ENCODE results near the gene RPA1. TPM values are rescaled to one million over a fixed set of nuclear protein-coding genes. Genes with fewer than 3 reads are reported as not detected.

The RPA1 gene
- total and polyA plus RNA-seq, 7 experiments from 2014 or later, result 57.8 to 264 (median 85.2) TPM

- Mint-ChIP-seq H3K4me1 (peaks cover 36 to 79% (median 63%) of the 10 kb centered on the region in 7 donors), H3K27me3 (no peaks in the 10 kb centered on the region), H3K9me3 (peaks cover 0 to 2% (median 0%) of the 10 kb centered on the region in 11 donors), H3K36me3 (peaks cover 3 to 29% (median 14%) of the 10 kb centered on the region in 5 donors), H3K4me3 (peak overlapping the region; percentile 89 to 100 (median 98)), H3K27ac (peak overlapping the region; percentile 89 to 99 (median 95))
- H3K4me3 ChIP-seq (ENCODE audit: low read length), result peak overlapping the region; percentile 82
- intact Hi-C loops (cut with micrococcal nuclease), result loop anchor here (1.0 to 5.0 kb wide), 5 partner anchors 40 to 202 kb away; partner anchors contain the start of gene DPH1 (in 1 of the 2)
- H3K9me3 ChIP-seq (ENCODE audit: control insufficient read depth in 2 of 3, low read length in 3 of 3), result no peaks in the 10 kb centered on the region
- peak overlapping the region; percentile 86 for H3K27ac ChIP-seq (ENCODE audit: low read depth, low read length)
- CTCF ChIA-PET, result interaction anchor here (1.5 kb wide), 1 partner anchor 109 kb away, joined by 7 read pairs; no protein-coding TSS in a partner anchor
- POLR2A ChIA-PET, result interaction anchor here (0.9 to 2.2 kb wide), 6 partner anchors 59 to 181 kb away, joined by 3 to 8 read pairs (median 4); partner anchors contain the start of genes PRPF8 and RILP
- H3K4me1 ChIP-seq (ENCODE audit: control insufficient read depth in 2 of 2, insufficient read depth in 2 of 2, low read length in 2 of 2), result peaks cover 17 to 28% of the 10 kb centered on the region in 2 donors
- ATAC-seq (peak; percentile 3), DNase-seq (peak in 6 of 9 donors; percentile 25 to 35 (median 29))
- no peaks in the 10 kb centered on the region for H3K27me3 ChIP-seq (ENCODE audit: control insufficient read depth in 2 of 2, insufficient read depth in 2 of 2, low read length in 2 of 2)
- H3K36me3 ChIP-seq (ENCODE audit: control insufficient read depth in 2 of 3, insufficient read depth in 3 of 3, low read length in 3 of 3), result peaks cover 0 to 13% (median 2%) of the 10 kb centered on the region in 3 experiments
Measured at GRCh38 chr17:1830288-1830687, 483 bp downstream of the RPA1 start.

GRCh38 chr17:1834380-1835149, 4.8 kb downstream of the RPA1 start:
- H3K9me3 ChIP-seq (ENCODE audit: control insufficient read depth in 2 of 3, low read length in 3 of 3), result no peaks in the 10 kb centered on the region
- H3K27ac Mint-ChIP-seq, result peak overlapping the region in 6 of 9 donors; percentile 26 to 72 (median 44)
- DNase-seq (peak in 1 of 9 donors; percentile 29), ATAC-seq (no peak)
- no peaks in the 10 kb centered on the region for H3K27me3 Mint-ChIP-seq
- CTCF ChIA-PET, result no interaction called here
- no peaks in the 10 kb centered on the region for H3K27me3 ChIP-seq (ENCODE audit: control insufficient read depth in 2 of 2, insufficient read depth in 2 of 2, low read length in 2 of 2)
- H3K36me3 Mint-ChIP-seq, result peaks cover 0 to 26% (median 23%) of the 10 kb centered on the region in 5 donors
- H3K9me3 Mint-ChIP-seq, result peaks cover 0 to 2% (median 0%) of the 10 kb centered on the region in 11 donors
- peaks cover 11 to 21% of the 10 kb centered on the region in 2 donors for H3K4me1 ChIP-seq (ENCODE audit: control insufficient read depth in 2 of 2, insufficient read depth in 2 of 2, low read length in 2 of 2)
- peak overlapping the region; percentile 41 for H3K27ac ChIP-seq (ENCODE audit: low read depth, low read length)
- intact Hi-C loops (cut with micrococcal nuclease), result loop anchor here (2.0 to 5.0 kb wide), 2 partner anchors 198 to 568 kb away; partner anchors contain the start of gene DPH1 (in 1 of the 2)
- H3K4me1 Mint-ChIP-seq, result peaks cover 30 to 64% (median 57%) of the 10 kb centered on the region in 7 donors
- POLR2A ChIA-PET, result interaction anchor here (0.7 to 1.5 kb wide), 3 partner anchors 14 to 121 kb away, joined by 3 to 5 read pairs (median 4); no protein-coding TSS in a partner anchor
- H3K4me3 Mint-ChIP-seq, result peak overlapping the region in 3 of 10 donors; percentile 9 to 39 (median 19)
- peaks cover 0 to 17% (median 0%) of the 10 kb centered on the region in 3 experiments for H3K36me3 ChIP-seq (ENCODE audit: control insufficient read depth in 2 of 3, insufficient read depth in 3 of 3, low read length in 3 of 3)
- no peak overlapping the region for H3K4me3 ChIP-seq (ENCODE audit: low read length)

GRCh38 chr17:1839516-1839915, 9.7 kb downstream of the RPA1 start:
- Mint-ChIP-seq H3K9me3 (no peaks in the 10 kb centered on the region), H3K27me3 (no peaks in the 10 kb centered on the region), H3K27ac (no peak overlapping the region), H3K4me1 (peaks cover 14 to 36% (median 27%) of the 10 kb centered on the region in 7 donors), H3K4me3 (no peak overlapping the region), H3K36me3 (peaks cover 6 to 34% (median 29%) of the 10 kb centered on the region in 5 donors)
- CTCF ChIA-PET, result no interaction called here
- Histone ChIP-seq H3K27me3 (ENCODE audit: control insufficient read depth in 2 of 2, insufficient read depth in 2 of 2, low read length in 2 of 2) (no peaks in the 10 kb centered on the region), H3K36me3 (ENCODE audit: control insufficient read depth in 2 of 3, insufficient read depth in 3 of 3, low read length in 3 of 3) (peaks cover 4 to 29% (median 12%) of the 10 kb centered on the region in 3 experiments), H3K4me3 (ENCODE audit: low read length) (no peak overlapping the region), H3K9me3 (ENCODE audit: control insufficient read depth in 2 of 3, low read length in 3 of 3) (no peaks in the 10 kb centered on the region), H3K27ac (ENCODE audit: low read depth, low read length) (no peak overlapping the region), H3K4me1 (ENCODE audit: control insufficient read depth in 2 of 2, insufficient read depth in 2 of 2, low read length in 2 of 2) (peaks cover 0 to 4% of the 10 kb centered on the region in 2 donors)
- intact Hi-C loops (cut with micrococcal nuclease), result no loop called here
- POLR2A ChIA-PET, result interaction anchor here (1.6 kb wide), 1 partner anchor 10 kb away, joined by 3 read pairs; no protein-coding TSS in a partner anchor
- ATAC-seq, result no peak
- no peak for DNase-seq

GRCh38 chr17:1843947-1844346, 14.1 kb downstream of the RPA1 start:
- DNase-seq (no peak), ATAC-seq (no peak)
- Histone ChIP-seq H3K9me3 (ENCODE audit: control insufficient read depth in 2 of 3, low read length in 3 of 3) (no peaks in the 10 kb centered on the region), H3K4me1 (ENCODE audit: control insufficient read depth in 2 of 2, insufficient read depth in 2 of 2, low read length in 2 of 2) (no peaks in the 10 kb centered on the region), H3K4me3 (ENCODE audit: low read length) (no peak overlapping the region), H3K27ac (ENCODE audit: low read depth, low read length) (no peak overlapping the region), H3K27me3 (ENCODE audit: control insufficient read depth in 2 of 2, insufficient read depth in 2 of 2, low read length in 2 of 2) (no peaks in the 10 kb centered on the region), H3K36me3 (ENCODE audit: control insufficient read depth in 2 of 3, insufficient read depth in 3 of 3, low read length in 3 of 3) (peaks cover 4 to 62% (median 12%) of the 10 kb centered on the region in 3 experiments)
- no peaks in the 10 kb centered on the region for H3K27me3 Mint-ChIP-seq
- H3K9me3 Mint-ChIP-seq, result peaks cover 0 to 1% (median 0%) of the 10 kb centered on the region in 11 donors
- CTCF ChIA-PET, result interaction anchor here (1.6 kb wide), 1 partner anchor 21 kb away, joined by 3 read pairs; no protein-coding TSS in a partner anchor
- peaks cover 12 to 50% (median 34%) of the 10 kb centered on the region in 5 donors for H3K36me3 Mint-ChIP-seq
- POLR2A ChIA-PET, result no interaction called here
- H3K4me1 Mint-ChIP-seq, result peaks cover 4 to 14% (median 8%) of the 10 kb centered on the region in 7 donors
- H3K4me3 Mint-ChIP-seq, result no peak overlapping the region
- intact Hi-C loops (cut with micrococcal nuclease), result no loop called here
- H3K27ac Mint-ChIP-seq, result peak overlapping the region in 1 of 9 donors; percentile 23

GRCh38 chr17:1847191-1847590, 17.4 kb downstream of the RPA1 start:
- Mint-ChIP-seq H3K36me3 (peaks cover 12 to 62% (median 36%) of the 10 kb centered on the region in 5 donors), H3K27me3 (no peaks in the 10 kb centered on the region), H3K4me1 (peaks cover 0 to 16% (median 2%) of the 10 kb centered on the region in 7 donors), H3K9me3 (peaks cover 0 to 1% (median 0%) of the 10 kb centered on the region in 11 donors), H3K4me3 (no peak overlapping the region), H3K27ac (no peak overlapping the region)
- no peak overlapping the region for H3K4me3 ChIP-seq (ENCODE audit: low read length)
- no peak overlapping the region for H3K27ac ChIP-seq (ENCODE audit: low read depth, low read length)
- DNase-seq (no peak), ATAC-seq (no peak)
- H3K9me3 ChIP-seq (ENCODE audit: control insufficient read depth in 2 of 3, low read length in 3 of 3), result no peaks in the 10 kb centered on the region
- CTCF ChIA-PET, result no interaction called here
- H3K27me3 ChIP-seq (ENCODE audit: control insufficient read depth in 2 of 2, insufficient read depth in 2 of 2, low read length in 2 of 2), result no peaks in the 10 kb centered on the region
- intact Hi-C loops (cut with micrococcal nuclease), result no loop called here
- no peaks in the 10 kb centered on the region for H3K4me1 ChIP-seq (ENCODE audit: control insufficient read depth in 2 of 2, insufficient read depth in 2 of 2, low read length in 2 of 2)
- H3K36me3 ChIP-seq (ENCODE audit: control insufficient read depth in 2 of 3, insufficient read depth in 3 of 3, low read length in 3 of 3), result peaks cover 7 to 75% (median 12%) of the 10 kb centered on the region in 3 experiments
- POLR2A ChIA-PET, result no interaction called here

- intact Hi-C loops (cut with micrococcal nuclease), result no loop called here
- Mint-ChIP-seq H3K27ac (peak overlapping the region in 2 of 9 donors; percentile 58 to 87), H3K4me1 (peaks cover 0 to 20% (median 0%) of the 10 kb centered on the region in 7 donors), H3K9me3 (no peaks in the 10 kb centered on the region), H3K36me3 (peaks cover 6 to 51% (median 26%) of the 10 kb centered on the region in 5 donors), H3K4me3 (no peak overlapping the region), H3K27me3 (no peaks in the 10 kb centered on the region)
- DNase-seq (no peak), ATAC-seq (no peak)
- POLR2A ChIA-PET, result no interaction called here
- H3K27me3 ChIP-seq (ENCODE audit: control insufficient read depth in 2 of 2, insufficient read depth in 2 of 2, low read length in 2 of 2), result no peaks in the 10 kb centered on the region
- CTCF ChIA-PET, result no interaction called here
- no peak overlapping the region for H3K4me3 ChIP-seq (ENCODE audit: low read length)
- peaks cover 8 to 56% (median 8%) of the 10 kb centered on the region in 3 experiments for H3K36me3 ChIP-seq (ENCODE audit: control insufficient read depth in 2 of 3, insufficient read depth in 3 of 3, low read length in 3 of 3)
- H3K9me3 ChIP-seq (ENCODE audit: control insufficient read depth in 2 of 3, low read length in 3 of 3), result no peaks in the 10 kb centered on the region
- H3K27ac ChIP-seq (ENCODE audit: low read depth, low read length), result no peak overlapping the region
- H3K4me1 ChIP-seq (ENCODE audit: control insufficient read depth in 2 of 2, insufficient read depth in 2 of 2, low read length in 2 of 2), result no peaks in the 10 kb centered on the region
Measured at GRCh38 chr17:1852327-1852726, 22.5 kb downstream of the RPA1 start.
